ENCODE results near the gene NR1H2.
"Not testable (repeated sequence)": the region's sequence is repeated elsewhere in the genome, so short reads cannot be mapped to it uniquely, and the experiment has no call there.

Gene NR1H2

DNA sequence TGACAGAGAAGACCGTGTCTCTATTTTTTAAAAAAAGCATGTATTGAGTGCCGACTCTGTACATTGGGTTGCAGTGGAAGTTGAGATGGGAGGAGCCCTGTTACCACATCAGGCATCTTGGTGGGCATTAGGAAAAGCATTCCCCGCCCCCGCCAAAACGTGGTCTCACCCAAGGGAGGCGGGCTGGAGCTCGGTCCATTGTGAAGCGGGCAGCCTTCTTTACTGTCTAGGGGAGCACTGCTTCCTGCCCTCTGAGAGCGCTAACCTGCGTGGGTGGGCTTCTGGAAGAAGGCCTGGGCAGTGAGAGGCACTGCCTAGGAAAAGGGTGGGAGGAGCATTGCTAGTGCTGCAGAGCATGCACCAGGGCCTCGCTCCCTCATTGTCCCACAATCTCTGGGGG is 3.9 kb downstream of the NR1H2 start:
- WGBS, 2 experiments (ENCODE audit: insufficient coverage in 2 of 2), result 92 to 96% methylated on average over 10 to 11 of the region's 11 CpGs
- Histone ChIP-seq H3K36me3 (ENCODE audit: control insufficient read depth, insufficient read depth, low read length) (peaks cover 50% of the 10 kb centered on the region), H3K4me1 (ENCODE audit: control insufficient read depth, insufficient read depth, low read length, poor library complexity, severe bottlenecking) (no peaks in the 10 kb centered on the region), H3K9me3 (ENCODE audit: control insufficient read depth, low read length) (no peaks in the 10 kb centered on the region), H3K4me3 (ENCODE audit: extremely low read depth, insufficient read depth, low read length, poor library complexity, severe bottlenecking) (no peak overlapping the region), H3K27ac (ENCODE audit: low read depth, low read length, severe bottlenecking) (no peak overlapping the region)

DNA sequence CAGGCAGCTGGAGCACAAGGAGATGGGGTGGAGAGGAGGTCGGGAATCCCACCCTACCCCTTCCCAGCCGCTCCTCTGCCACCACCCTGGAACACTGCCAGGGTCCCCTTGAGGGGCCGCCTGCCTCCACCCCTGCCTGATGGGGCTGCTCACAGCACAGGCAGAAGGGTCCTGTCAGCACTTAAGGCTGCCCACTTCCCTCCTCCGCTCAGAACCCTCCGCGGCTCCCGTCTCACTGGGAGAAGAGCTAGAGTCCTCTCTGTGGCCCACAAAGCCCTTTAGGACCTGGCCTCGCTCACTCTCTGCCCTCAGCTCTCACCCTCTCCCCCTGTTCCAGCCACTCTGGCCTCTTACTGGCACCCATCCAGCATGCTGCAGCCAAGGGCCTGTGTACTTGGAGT is 4.5 kb downstream of the NR1H2 start:
- peaks cover 50% of the 10 kb centered on the region for H3K36me3 ChIP-seq (ENCODE audit: control insufficient read depth, insufficient read depth, low read length)
- no peaks in the 10 kb centered on the region for H3K9me3 ChIP-seq (ENCODE audit: control insufficient read depth, low read length)
- 91 to 96% methylated on average over 7 to 8 of the region's 8 CpGs for WGBS, 2 experiments (ENCODE audit: insufficient coverage in 2 of 2)

DNA sequence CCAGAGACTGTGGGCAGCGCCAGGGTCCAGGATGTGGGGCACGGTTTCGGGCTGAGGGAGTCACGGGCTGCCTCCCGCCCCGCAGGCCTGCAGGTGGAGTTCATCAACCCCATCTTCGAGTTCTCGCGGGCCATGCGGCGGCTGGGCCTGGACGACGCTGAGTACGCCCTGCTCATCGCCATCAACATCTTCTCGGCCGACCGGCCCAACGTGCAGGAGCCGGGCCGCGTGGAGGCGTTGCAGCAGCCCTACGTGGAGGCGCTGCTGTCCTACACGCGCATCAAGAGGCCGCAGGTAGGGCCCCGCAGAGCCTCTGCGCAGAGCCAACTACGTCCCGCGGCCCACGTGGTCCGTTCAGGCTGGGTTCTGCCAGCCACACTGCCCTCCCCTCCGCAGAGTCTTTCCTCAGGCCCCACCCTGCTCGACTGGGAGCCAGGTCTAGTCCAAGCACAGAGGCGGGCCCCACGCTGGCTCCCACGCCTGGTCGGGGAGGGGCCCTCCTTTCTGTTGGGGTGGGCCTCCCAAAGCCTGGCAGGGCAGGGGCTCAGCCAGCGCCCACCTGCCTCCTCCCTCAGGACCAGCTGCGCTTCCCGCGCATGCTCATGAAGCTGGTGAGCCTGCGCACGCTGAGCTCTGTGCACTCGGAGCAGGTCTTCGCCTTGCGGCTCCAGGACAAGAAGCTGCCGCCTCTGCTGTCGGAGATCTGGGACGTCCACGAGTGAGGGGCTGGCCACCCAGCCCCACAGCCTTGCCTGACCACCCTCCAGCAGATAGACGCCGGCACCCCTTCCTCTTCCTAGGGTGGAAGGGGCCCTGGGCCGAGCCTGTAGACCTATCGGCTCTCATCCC is 5.8 kb downstream of the NR1H2 start:
- Histone ChIP-seq H3K9me3 (ENCODE audit: control insufficient read depth, low read length) (no peaks in the 10 kb centered on the region), H3K4me1 (ENCODE audit: control insufficient read depth, insufficient read depth, low read length, poor library complexity, severe bottlenecking) (no peaks in the 10 kb centered on the region), H3K4me3 (ENCODE audit: extremely low read depth, insufficient read depth, low read length, poor library complexity, severe bottlenecking) (no peak overlapping the region), H3K36me3 (ENCODE audit: control insufficient read depth, insufficient read depth, low read length) (peaks cover 59% of the 10 kb centered on the region), H3K27ac (ENCODE audit: low read depth, low read length, severe bottlenecking) (no peak overlapping the region)
- WGBS, 2 experiments (ENCODE audit: insufficient coverage in 2 of 2), result 95 to 96% methylated on average over 51 to 57 of the region's 58 CpGs

More for the DNA sequence above, 4.5 kb downstream of the NR1H2 start:
- H3K4me1 ChIP-seq (ENCODE audit: control insufficient read depth, insufficient read depth, low read length, poor library complexity, severe bottlenecking), result no peaks in the 10 kb centered on the region
- H3K4me3 ChIP-seq (ENCODE audit: extremely low read depth, insufficient read depth, low read length, poor library complexity, severe bottlenecking), result no peak overlapping the region
- H3K27ac ChIP-seq (ENCODE audit: low read depth, low read length, severe bottlenecking), result no peak overlapping the region

DNA sequence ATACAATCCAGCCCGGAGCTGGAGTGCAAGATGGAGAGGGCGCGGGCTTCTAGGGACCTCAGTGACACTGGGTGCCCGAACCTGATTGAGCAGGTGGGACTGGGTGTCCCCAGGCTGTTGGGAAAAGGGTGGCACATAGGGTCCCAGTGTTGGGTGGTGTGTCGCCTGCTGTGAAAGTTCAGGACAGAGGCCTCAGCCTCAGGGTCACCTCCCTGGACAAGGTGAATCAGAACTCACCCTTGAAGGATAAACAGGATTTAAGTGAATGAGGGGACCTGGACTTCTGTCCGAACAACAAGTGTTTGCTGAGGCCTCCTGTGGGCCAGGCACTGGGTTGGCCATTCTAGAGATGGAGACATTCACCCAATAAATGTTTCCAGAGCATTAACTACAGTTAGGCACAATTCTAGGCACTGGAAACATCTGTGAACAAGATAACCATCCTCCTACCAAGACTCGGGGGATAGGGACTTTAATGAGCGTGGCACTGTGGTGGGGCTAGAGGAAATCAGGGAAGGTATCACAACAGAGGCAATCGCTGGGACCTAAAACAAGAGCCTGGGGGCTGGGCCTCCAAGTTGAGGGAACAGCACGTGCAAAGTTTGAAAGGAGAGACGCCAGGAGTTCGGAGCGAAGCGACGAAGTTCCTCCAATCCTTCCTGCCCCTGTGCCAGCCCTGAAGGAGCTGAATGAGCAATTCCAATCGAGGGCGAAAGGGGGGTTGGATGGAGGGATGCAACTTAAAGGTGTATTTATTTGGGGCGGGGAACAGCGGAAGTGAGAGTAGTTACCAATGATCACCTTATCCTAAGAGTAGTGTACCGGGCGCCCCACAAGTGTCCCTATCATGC is 7.0 kb downstream of the NR1H2 start:
- WGBS, 2 experiments (ENCODE audit: insufficient coverage in 2 of 2), result 47 to 56% methylated on average over 14 to 15 of the region's 21 CpGs
- H3K27ac ChIP-seq (ENCODE audit: low read depth, low read length, severe bottlenecking), result peak overlapping the region; percentile 66

DNA sequence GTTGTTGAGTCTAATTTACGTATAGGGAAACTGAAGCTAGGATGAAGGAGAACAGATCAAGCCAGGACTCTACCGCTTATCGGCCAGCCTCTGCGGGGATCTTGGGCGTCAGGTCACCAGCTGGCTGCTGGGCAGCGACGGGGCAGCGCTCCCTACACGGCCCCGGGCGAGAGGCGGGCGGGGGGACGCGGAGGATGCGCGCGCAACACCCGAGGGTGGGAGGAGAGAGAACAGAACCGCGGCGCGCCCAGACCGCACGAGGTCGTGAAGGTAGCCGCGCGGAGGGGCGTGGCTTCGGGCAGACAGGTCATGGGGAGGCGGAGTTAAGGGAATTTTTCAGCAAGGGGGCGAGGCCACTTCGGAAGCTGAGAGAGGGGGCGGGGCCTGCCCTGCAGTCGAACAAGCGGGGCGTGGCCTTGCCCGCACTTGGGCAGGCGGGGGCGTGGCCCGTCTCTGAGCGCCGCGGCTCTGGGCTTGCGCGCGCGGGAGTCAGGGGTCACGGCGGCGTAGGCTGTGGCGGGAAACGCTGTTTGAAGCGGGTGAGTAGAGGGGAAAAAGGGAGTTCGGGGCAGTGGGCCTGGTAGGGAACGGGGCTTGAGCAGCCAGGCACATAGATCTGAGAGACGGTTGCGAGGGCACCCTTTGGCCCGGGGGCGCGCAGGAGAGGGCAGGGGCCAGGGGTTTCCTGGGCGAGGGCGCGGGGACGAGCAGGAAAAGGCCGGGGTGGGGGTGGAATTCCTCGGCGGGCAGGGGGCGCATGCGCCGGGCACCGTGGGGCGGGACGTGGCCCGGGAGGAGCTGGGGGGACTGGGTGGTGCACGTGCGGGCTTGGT is 7.8 kb downstream of the NR1H2 start, which contains the start of gene POLD1:
TSS of gene POLD1 (plus strand) at position 496 of the 833 bp plus-strand sequence. CDS start 14,505 bp downstream, outside the sequence.
- Histone ChIP-seq H3K9me3 (ENCODE audit: control insufficient read depth, low read length) (peaks cover 3% of the 10 kb centered on the region), H3K36me3 (ENCODE audit: control insufficient read depth, insufficient read depth, low read length) (peaks cover 57% of the 10 kb centered on the region), H3K27ac (ENCODE audit: low read depth, low read length, severe bottlenecking) (peak within 1 kb of the TSS; percentile 86), H3K4me1 (ENCODE audit: control insufficient read depth, insufficient read depth, low read length, poor library complexity, severe bottlenecking) (no peaks in the 10 kb centered on the region), H3K4me3 (ENCODE audit: extremely low read depth, insufficient read depth, low read length, poor library complexity, severe bottlenecking) (peak within 1 kb of the TSS; percentile 72)
- WGBS, 2 experiments (ENCODE audit: insufficient coverage in 2 of 2), result 0 to 1% methylated on average over 40 to 62 of the region's 78 CpGs

More for the DNA sequence above, 7.0 kb downstream of the NR1H2 start:
- Histone ChIP-seq H3K4me3 (ENCODE audit: extremely low read depth, insufficient read depth, low read length, poor library complexity, severe bottlenecking) (peak overlapping the region; percentile 72), H3K9me3 (ENCODE audit: control insufficient read depth, low read length) (no peaks in the 10 kb centered on the region), H3K4me1 (ENCODE audit: control insufficient read depth, insufficient read depth, low read length, poor library complexity, severe bottlenecking) (no peaks in the 10 kb centered on the region), H3K36me3 (ENCODE audit: control insufficient read depth, insufficient read depth, low read length) (peaks cover 57% of the 10 kb centered on the region)

DNA sequence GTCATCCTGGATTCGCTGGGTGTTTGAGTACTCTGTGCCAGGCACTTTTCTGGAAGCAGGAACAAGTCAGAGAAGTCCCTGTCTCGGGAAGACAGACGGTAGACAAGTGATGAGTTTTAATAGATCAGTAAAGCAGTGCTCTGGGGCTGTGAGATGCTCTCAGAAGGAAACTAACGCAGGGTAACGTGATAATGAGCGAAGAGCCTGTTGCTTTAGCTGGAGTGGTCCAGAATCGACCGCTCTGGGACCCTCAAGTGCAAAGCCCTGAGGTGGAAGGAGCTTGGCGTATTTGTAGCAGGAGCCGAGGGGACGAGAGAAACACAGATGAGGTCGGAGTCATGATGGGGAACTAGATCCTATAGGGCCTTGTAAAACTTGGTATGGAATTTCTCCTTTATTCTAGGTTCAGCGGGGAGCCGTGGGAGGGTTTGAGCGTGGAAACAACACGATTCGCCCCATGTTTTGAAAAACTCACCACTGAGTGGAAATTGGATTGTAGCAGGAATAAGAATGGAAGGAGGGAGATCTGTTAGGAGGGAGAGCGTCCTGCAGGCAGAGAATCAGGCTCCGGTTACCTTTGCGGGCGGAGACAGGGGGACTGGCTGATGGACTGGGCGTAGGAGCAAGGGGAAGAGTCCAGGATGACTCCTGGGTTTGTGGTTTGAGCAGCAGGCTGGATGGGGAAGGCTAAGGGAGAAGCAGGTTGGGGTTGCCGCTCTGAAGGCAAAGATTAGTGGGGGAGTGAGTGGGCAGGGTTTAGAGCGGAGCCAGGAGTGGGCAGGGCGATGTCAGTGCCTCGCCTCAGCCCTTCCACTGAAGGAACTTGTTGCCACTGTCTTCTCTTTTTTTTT is 8.7 kb downstream of the NR1H2 start:
- H3K4me1 ChIP-seq (ENCODE audit: control insufficient read depth, insufficient read depth, low read length, poor library complexity, severe bottlenecking), result no peaks in the 10 kb centered on the region
- 17 to 25% methylated on average over 22 to 25 of the region's 26 CpGs for WGBS, 2 experiments (ENCODE audit: insufficient coverage in 2 of 2)
- H3K9me3 ChIP-seq (ENCODE audit: control insufficient read depth, low read length), result peaks cover 6% of the 10 kb centered on the region
- H3K36me3 ChIP-seq (ENCODE audit: control insufficient read depth, insufficient read depth, low read length), result peaks cover 55% of the 10 kb centered on the region
- H3K4me3 ChIP-seq (ENCODE audit: extremely low read depth, insufficient read depth, low read length, poor library complexity, severe bottlenecking), result peak overlapping the region; percentile 72
- H3K27ac ChIP-seq (ENCODE audit: low read depth, low read length, severe bottlenecking), result peak overlapping the region; percentile 86

DNA sequence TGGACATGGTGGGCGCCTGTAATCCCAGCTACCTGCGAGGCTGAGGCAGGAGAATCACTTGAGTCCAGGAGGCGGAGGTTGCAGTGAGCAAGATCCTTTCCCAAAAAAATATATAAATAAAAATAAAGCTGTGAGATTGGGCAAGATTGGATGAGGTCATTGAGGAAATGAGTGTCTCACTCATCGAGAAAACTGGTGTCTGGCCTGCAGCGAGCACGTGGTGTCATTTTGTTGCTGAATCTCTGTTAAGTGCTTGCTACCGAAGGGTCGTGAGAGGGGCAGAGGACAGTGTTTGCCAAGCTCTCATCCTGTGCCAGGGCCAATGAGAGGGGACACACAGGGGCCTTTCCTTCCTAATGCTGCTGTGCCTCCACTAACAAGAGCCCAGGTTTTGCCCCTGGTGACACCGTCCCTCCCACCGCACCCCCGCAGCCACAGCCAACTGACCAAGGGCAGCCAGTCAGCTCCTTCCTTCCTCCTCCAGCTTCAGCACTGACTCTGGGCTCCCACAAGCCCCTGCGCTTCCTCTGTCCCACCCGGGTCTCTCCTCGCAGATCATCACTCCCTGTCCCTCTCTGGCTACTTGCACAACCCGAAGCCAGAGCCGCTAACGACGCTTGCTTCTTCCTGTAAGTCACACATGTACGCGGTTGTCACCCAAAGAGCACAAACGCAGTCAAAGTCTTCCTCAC is 11.1 kb downstream of the NR1H2 start:
- WGBS, 2 experiments (ENCODE audit: insufficient coverage in 2 of 2), result 92 to 94% methylated on average over 18 of the region's 21 CpGs
- Histone ChIP-seq H3K4me3 (ENCODE audit: extremely low read depth, insufficient read depth, low read length, poor library complexity, severe bottlenecking) (no peak overlapping the region), H3K36me3 (ENCODE audit: control insufficient read depth, insufficient read depth, low read length) (peaks cover 48% of the 10 kb centered on the region), H3K27ac (ENCODE audit: low read depth, low read length, severe bottlenecking) (no peak overlapping the region), H3K4me1 (ENCODE audit: control insufficient read depth, insufficient read depth, low read length, poor library complexity, severe bottlenecking) (no peaks in the 10 kb centered on the region), H3K9me3 (ENCODE audit: control insufficient read depth, low read length) (peaks cover 6% of the 10 kb centered on the region)

DNA sequence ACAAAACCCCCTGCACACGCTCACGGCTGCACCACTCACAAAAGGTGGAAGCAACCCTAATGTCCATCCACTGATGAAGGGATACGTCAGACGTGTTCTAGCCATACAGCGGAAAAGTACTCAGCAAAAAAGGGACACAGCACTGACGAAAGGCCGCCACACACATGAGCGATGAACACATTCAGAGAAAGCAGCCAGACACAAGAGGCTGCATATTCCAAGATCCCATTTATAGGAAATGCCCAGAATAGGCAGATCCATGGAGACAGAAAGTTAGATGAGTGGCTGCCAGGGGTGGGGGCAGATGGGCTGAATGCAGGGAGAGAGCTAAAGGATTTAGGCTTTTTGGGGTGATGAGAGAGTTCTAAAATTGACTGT is 11.6 kb downstream of the NR1H2 start:
- WGBS, 2 experiments (ENCODE audit: insufficient coverage in 2 of 2), result 90 to 97% methylated on average over 8 of the region's 8 CpGs
- H3K36me3 ChIP-seq (ENCODE audit: control insufficient read depth, insufficient read depth, low read length), result peaks cover 47% of the 10 kb centered on the region
- no peaks in the 10 kb centered on the region for H3K4me1 ChIP-seq (ENCODE audit: control insufficient read depth, insufficient read depth, low read length, poor library complexity, severe bottlenecking)
- H3K4me3 ChIP-seq (ENCODE audit: extremely low read depth, insufficient read depth, low read length, poor library complexity, severe bottlenecking), result no peak overlapping the region
- H3K27ac ChIP-seq (ENCODE audit: low read depth, low read length, severe bottlenecking), result no peak overlapping the region
- peaks cover 6% of the 10 kb centered on the region for H3K9me3 ChIP-seq (ENCODE audit: control insufficient read depth, low read length)

DNA sequence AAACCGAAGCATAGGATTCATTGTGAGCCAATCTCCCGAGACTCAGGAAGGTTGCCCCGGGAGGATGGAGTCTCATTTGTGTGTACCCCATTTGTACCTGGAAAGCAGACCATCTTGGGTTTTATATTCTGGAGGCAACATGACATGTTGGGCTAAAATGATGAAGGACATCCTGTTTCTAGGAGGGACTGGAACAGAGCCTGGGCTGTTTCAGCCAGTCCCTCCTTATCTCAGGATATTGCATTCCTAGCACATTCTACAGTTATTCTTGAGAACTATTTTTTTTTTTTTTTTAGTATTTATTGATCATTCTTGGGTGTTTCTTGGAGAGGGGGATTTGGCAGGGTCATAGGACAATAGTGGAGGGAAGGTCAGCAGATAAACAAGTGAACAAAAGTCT is 14.0 kb downstream of the NR1H2 start:
- not testable (repeated sequence) for H3K4me1 ChIP-seq (ENCODE audit: control insufficient read depth, insufficient read depth, low read length, poor library complexity, severe bottlenecking); H3K4me3 ChIP-seq (ENCODE audit: extremely low read depth, insufficient read depth, low read length, poor library complexity, severe bottlenecking); H3K27ac ChIP-seq (ENCODE audit: low read depth, low read length, severe bottlenecking); H3K9me3 ChIP-seq (ENCODE audit: control insufficient read depth, low read length)
- H3K36me3 ChIP-seq (ENCODE audit: control insufficient read depth, insufficient read depth, low read length), result peaks cover 66% of the 10 kb centered on the region
- WGBS, 2 experiments (ENCODE audit: insufficient coverage in 2 of 2), result 94 to 95% methylated on average over 3 of the region's 3 CpGs
